Measurements from ENCODE around the gene FGG. TPM values are rescaled to one million over a fixed set of nuclear protein-coding genes. Genes with fewer than 3 reads are reported as not detected.

The FGG gene
- total RNA-seq, 1 experiment from 2014 or later = not detected

- no peaks in the 10 kb centered on the region for H3K4me1 ChIP-seq (ENCODE audit: insufficient read depth, low read length)
- H2BK5ac ChIP-seq (ENCODE audit: insufficient read length, low read length) = no peak overlapping the region
- DNase-seq = no peak
- H3K4me2 ChIP-seq (ENCODE audit: insufficient read depth, insufficient read length, low read length) = no peak overlapping the region
- H3K27me3 Mint-ChIP-seq (ENCODE audit: low read depth) = no peaks in the 10 kb centered on the region
- H3T11ph ChIP-seq (ENCODE audit: low read length) = no peak overlapping the region
- no peak overlapping the region for H4K8ac ChIP-seq (replicated peaks; ENCODE audit: insufficient read length, low read depth, low read length)
- H2BK20ac ChIP-seq (ENCODE audit: low read depth, low read length, poor library complexity, severe bottlenecking) = no peak overlapping the region
- no peaks in the 10 kb centered on the region for H3K27me3 ChIP-seq (ENCODE audit: insufficient read depth, low read length)
- no peaks in the 10 kb centered on the region for H3K79me1 ChIP-seq (ENCODE audit: insufficient read depth, low read depth, low read length, poor library complexity, severe bottlenecking)
- H4K20me1 ChIP-seq (ENCODE audit: control insufficient read depth, insufficient read depth, insufficient read length) = no peaks in the 10 kb centered on the region
- no CpG with 5 or more reads among the region's 2 CpGs for WGBS (ENCODE audit: extremely low coverage, insufficient read length, low lambda C conversion rate)
- no peak overlapping the region for H2AFZ ChIP-seq (ENCODE audit: low read length)
- H3K79me2 ChIP-seq (ENCODE audit: insufficient read depth, low read length) = no peaks in the 10 kb centered on the region
- no peak overlapping the region for H3K23ac ChIP-seq (ENCODE audit: insufficient read length, low read depth, low read length)
- H3K14ac ChIP-seq (ENCODE audit: insufficient read depth, low read length) = no peak overlapping the region
- H2BK120ac ChIP-seq (ENCODE audit: low read depth, low read length, poor library complexity, severe bottlenecking) = no peak overlapping the region
- no peak overlapping the region for H3K56ac ChIP-seq (ENCODE audit: insufficient read length, low read depth, low read length)
- H3K18ac ChIP-seq (ENCODE audit: insufficient read length, low read depth, low read length) = no peak overlapping the region
- H4K5ac ChIP-seq (ENCODE audit: insufficient read length, low read depth, low read length) = no peak overlapping the region
- H3K27ac ChIP-seq (ENCODE audit: insufficient read length, low read depth, low read length) = no peak overlapping the region
- no peaks in the 10 kb centered on the region for H3K9me3 Mint-ChIP-seq
- no peak overlapping the region for H3K4ac ChIP-seq (ENCODE audit: low read depth, low read length)
- no peak overlapping the region for H2BK15ac ChIP-seq (ENCODE audit: low read depth, low read length)
- no peak overlapping the region for H3K27ac Mint-ChIP-seq
- H3K4me1 Mint-ChIP-seq = no peaks in the 10 kb centered on the region
- H2BK12ac ChIP-seq (ENCODE audit: insufficient read length, low read depth, low read length) = no peak overlapping the region
- no peaks in the 10 kb centered on the region for H3K9me3 ChIP-seq (ENCODE audit: control insufficient read depth, low read depth, low read length)
- no peak overlapping the region for H3K4me3 Mint-ChIP-seq
- no peaks in the 10 kb centered on the region for H3K23me2 ChIP-seq (ENCODE audit: insufficient read length, low read depth, low read length, poor library complexity, severe bottlenecking)
- no peaks in the 10 kb centered on the region for H3K36me3 Mint-ChIP-seq (ENCODE audit: insufficient read depth in 1 of 3, low read depth in 3 of 3)
- no peak overlapping the region for H4K91ac ChIP-seq (ENCODE audit: insufficient read length, low read depth, low read length)
- no peak for TF ChIP-seq CTCF (conservative IDR thresholded peaks at IDR 0.05)
- H3K9ac ChIP-seq (ENCODE audit: extremely low read depth, insufficient read length, low read length) = no peak overlapping the region
- no peak overlapping the region for H2AK5ac ChIP-seq (ENCODE audit: insufficient read length, low read length)
These were observed 35.1 kb downstream of the FGG start for GRCh38 chr4:154577324-154577723.

Measured in H9 (cell line).